K562 (cell line): ENCODE results near the gene RNF224. TPM values are rescaled to one million over a fixed set of nuclear protein-coding genes. Genes with fewer than 3 reads are reported as not detected.

Experiments used
- ATAC-seq: fragments of 200-7000 bp; cut with Tn5 transposase; 3 replicates; pipeline ENCODE4 v1.9.1; 2020; ENCODE audit warnings: moderate library complexity
- BruUV-seq: library from RNA; stranded (reverse); fragments of 400-500 nt; replicated peaks from 2 replicates; lab custom pipeline; 2021; lab: Mats Ljungman, UMichigan
- CTCF ChIA-PET: fragments of 300-600 bp; formaldehyde crosslinking; extraction: SDS; loops from one replicate; lab custom pipeline; 2021; ENCODE audit warnings: low intra/inter-chr PET ratio; lab: Yijun Ruan, JAX
- POLR2A ChIA-PET: fragments of 300-600, 350-650 bp; sonication (Branson Sonifier 250); formaldehyde crosslinking; extraction: SDS; loops from one replicate; lab custom pipeline; 2021; ENCODE audit warnings: antibody characterized with exemption, inconsistent platforms; lab: Yijun Ruan, JAX
- DNase-seq, 4 experiments: peaks; one replicate each; pipeline versions ENCODE4 v3.0.0 to v3.0.0-alpha.2; 2011 to 2018; ENCODE audit warnings: low spot score in 3 of 4, mixed read lengths in 3 of 4; ENCODE audit errors: extremely low read depth in 1 of 4
- FAIRE-seq: peaks from 2 replicates; lab custom pipeline; 2011; peaks lifted over from hg19 to GRCh38; lab: Jason Lieb, UNC
- H2AFZ ChIP-seq: 2 replicates; pipeline ENCODE4 v1.6.0; 2011; ENCODE audit warnings: low read depth, low read length, control low read depth, inconsistent platforms
- H3K27ac ChIP-seq: fragments of 200-600 bp; 3 replicates; pipeline ENCODE4 v1.8.0; 2011; ENCODE audit warnings: low read depth, mild to moderate bottlenecking, control low read depth, inconsistent platforms, low read length, moderate library complexity, mixed read lengths; ENCODE audit errors: extremely low read depth
- H3K27me3 ChIP-seq, 2 experiments: fragments of 300-600 bp in 1 of 2; 2 replicates in 1 of 2; 3 replicates in 1 of 2; pipeline versions ENCODE4 v1.6.0 to v1.8.0; 2011; ENCODE audit warnings: inconsistent platforms in 2 of 2, low read length in 2 of 2, mild to moderate bottlenecking in 1 of 2, mixed read lengths in 1 of 2, moderate library complexity in 1 of 2; ENCODE audit not compliant: control insufficient read depth in 2 of 2, insufficient read depth in 2 of 2
- H3K36me3 ChIP-seq: fragments of 300-600 bp; 3 replicates; pipeline ENCODE4 v1.8.0; 2011; ENCODE audit warnings: mild to moderate bottlenecking, low read length, inconsistent platforms; ENCODE audit not compliant: control insufficient read depth, insufficient read depth
- H3K4me1 ChIP-seq, 2 experiments: fragments of 200-600 bp in 1 of 2; replicated peaks in 1 of 2; 2 replicates in 1 of 2; 3 replicates in 1 of 2; pipeline versions ENCODE4 v1.5.1 to v1.8.0; 2011; ENCODE audit warnings: inconsistent platforms in 2 of 2, low read length in 2 of 2, mild to moderate bottlenecking in 1 of 2, mixed read lengths in 1 of 2, moderate library complexity in 1 of 2; ENCODE audit not compliant: control insufficient read depth in 2 of 2, insufficient read depth in 2 of 2
- H3K4me2 ChIP-seq: 2 replicates; pipeline ENCODE4 v1.6.1; 2011; ENCODE audit warnings: low read length, control low read depth, inconsistent platforms, mixed read lengths; ENCODE audit not compliant: insufficient read depth
- H3K4me3 ChIP-seq: fragments of 200-600 bp; sonication (generic), shearing (Covaris generic); 2 replicates; pipeline ENCODE4 v1.5.1; 2016; ENCODE audit warnings: control low read depth, inconsistent platforms
- H3K79me2 ChIP-seq: fragments of 200-600 bp; 3 replicates; pipeline ENCODE4 v1.8.0; 2011; ENCODE audit warnings: low read length, inconsistent platforms; ENCODE audit not compliant: control insufficient read depth, insufficient read depth
- H3K9ac ChIP-seq, 2 experiments: 2 replicates each; pipeline versions ENCODE4 v1.6.0 to v1.6.1; 2011; ENCODE audit warnings: low read depth in 2 of 2, low read length in 2 of 2, control low read depth in 1 of 2, inconsistent platforms in 1 of 2, mild to moderate bottlenecking in 1 of 2, mixed read lengths in 1 of 2; ENCODE audit not compliant: insufficient read depth in 1 of 2
- H3K9me1 ChIP-seq: one replicate; pipeline ENCODE4 v1.6.0; 2011; ENCODE audit warnings: inconsistent platforms, mild to moderate bottlenecking, low read length, moderate library complexity; ENCODE audit not compliant: control insufficient read depth, insufficient read depth
- H3K9me3 ChIP-seq: replicated peaks from 2 replicates; pipeline ENCODE4 v1.5.1; 2011; ENCODE audit warnings: low read depth, low read length, inconsistent platforms; ENCODE audit not compliant: control insufficient read depth, insufficient read depth
- H4K20me1 ChIP-seq: replicated peaks from 2 replicates; pipeline ENCODE4 v1.6.1; 2011; ENCODE audit warnings: low read length, inconsistent platforms, mixed read lengths; ENCODE audit not compliant: control insufficient read depth, insufficient read depth
- BHLHE40 ChIP-seq: IDR thresholded peaks from 2 replicates; pipeline ENCODE4 v1.6.1; 2011; ENCODE audit warnings: low read length, improper control_type of control experiment
- CBFA2T3 ChIP-seq: fragments of 450-650 bp; IDR thresholded peaks from 2 replicates; pipeline ENCODE4 v1.6.1; 2017
- CREB3L1 ChIP-seq: fragments of 450-650 bp; IDR thresholded peaks from 2 replicates; pipeline ENCODE4 v1.6.1; 2014; ENCODE audit warnings: low read depth, mild to moderate bottlenecking, moderate library complexity, borderline replicate concordance
- E2F6 ChIP-seq, 2 experiments: IDR thresholded peaks; 2 replicates each; pipeline ENCODE4 v1.6.1; 2011; ENCODE audit warnings: borderline replicate concordance in 1 of 2, control low read depth in 1 of 2, low read depth in 1 of 2, low read length in 1 of 2, mild to moderate bottlenecking in 1 of 2, mixed read lengths in 1 of 2, moderate library complexity in 1 of 2; ENCODE audit not compliant: insufficient read depth in 1 of 2, insufficient read length in 1 of 2, poor library complexity in 1 of 2, severe bottlenecking in 1 of 2; ENCODE audit errors: extremely low read depth in 1 of 2
- HES1 ChIP-seq: fragments of 450-650 bp; IDR thresholded peaks from 2 replicates; pipeline ENCODE4 v1.6.1; 2016; ENCODE audit warnings: low read depth, mild to moderate bottlenecking, moderate library complexity
- KLF6 ChIP-seq: fragments of 250-450 bp; sonication (Bioruptor Pico); IDR thresholded peaks from 2 replicates; pipeline ENCODE4 v1.4.0; 2020; ENCODE audit warnings: mild to moderate bottlenecking, moderate library complexity, borderline replicate concordance
- NR0B1 ChIP-seq: fragments of 450-650 bp; IDR thresholded peaks from one replicate; pipeline ENCODE4 v1.6.1; 2018; ENCODE audit warnings: mild to moderate bottlenecking, moderate library complexity; ENCODE audit not compliant: partially characterized antibody
- NR2C1 ChIP-seq, 2 experiments: fragments of 450-650 bp; IDR thresholded peaks; 2 replicates each; pipeline ENCODE4 v1.6.1; 2017; ENCODE audit warnings: mild to moderate bottlenecking in 2 of 2, antibody characterized with exemption in 1 of 2, inconsistent platforms in 1 of 2, missing compliant biosample characterization in 1 of 2, missing genetic modification characterization in 1 of 2
- TRIM24 ChIP-seq, 2 experiments: fragments of 450-650 bp; IDR thresholded peaks; 2 replicates each; pipeline ENCODE4 v1.6.1; 2016
- YY1 ChIP-seq, 3 experiments: IDR thresholded peaks; 2 replicates each; pipeline ENCODE4 v1.6.1; 2011; ENCODE audit warnings: low read length in 2 of 3, mild to moderate bottlenecking in 2 of 3, moderate library complexity in 2 of 3, borderline replicate concordance in 1 of 3, control low read depth in 1 of 3, low read depth in 1 of 3; ENCODE audit not compliant: insufficient read depth in 3 of 3, insufficient replicate concordance in 2 of 3, control insufficient read depth in 1 of 3, insufficient read length in 1 of 3; ENCODE audit errors: extremely low read depth in 1 of 3
- ZBTB9 ChIP-seq: fragments of 450-650 bp; formaldehyde crosslinking; IDR thresholded peaks from 2 replicates; pipeline ENCODE4 v1.4.0; 2020; ENCODE audit warnings: mild to moderate bottlenecking, moderate library complexity
- ZNF76 ChIP-seq: fragments of 250-450 bp; sonication (Bioruptor Pico); IDR thresholded peaks from 2 replicates; pipeline ENCODE4 v1.4.0; 2020; ENCODE audit warnings: mild to moderate bottlenecking, moderate library complexity, borderline replicate concordance
- WGBS: fragments of 100-300 bp; shearing (Covaris generic); methylation state at CpG from one replicate; pipeline ENCODE4 v1.1.6; 2016; ENCODE audit warnings: low coverage, mixed read lengths; ENCODE audit not compliant: insufficient coverage; ENCODE audit errors: missing lambda C conversion rate; 5-methylcytosine and 5-hydroxymethylcytosine counted together
- in situ Hi-C: fragments of 300-500 bp; cut with MboI; formaldehyde crosslinking; loops from 4 replicates; pipeline ENCODE4 v1.15.0; 2018; ENCODE audit warnings: inconsistent platforms, mixed read lengths
- intact Hi-C: fragments of 100-400 bp; cut with micrococcal nuclease; formaldehyde crosslinking; loops from 2 replicates; pipeline ENCODE4 v1.14.2; 2022
- polyA plus RNA-seq, 8 experiments: library from polyadenylated mRNA; depleted of rRNA in 4 of 8; stranded (reverse) in 5 of 8; unstranded in 3 of 8; fragments of >200 nt; fragmentation: Nextera tagmentation in 2 of 8; fragmentation: Illumina TruSeq in 1 of 8; extraction: Ambion mirVana in 2 of 8; extraction: Trizol in 1 of 8; gene quantifications; 2 replicates each; pipeline versions ENCODE4 v1.2.1 to v1.2.3, GENCODE V29; 2011 to 2014; ENCODE audit warnings: inconsistent platforms in 1 of 8, missing spikeins in 1 of 8
- total RNA-seq, 7 experiments: library from RNA; depleted of rRNA in 6 of 7; stranded (reverse); fragments of >200 nt in 6 of 7; fragmentation: Illumina TruSeq in 2 of 7; extraction: Trizol in 2 of 7; gene quantifications; 2 replicates each; pipeline versions ENCODE4 v1.2.1 to v1.2.3, GENCODE V29; 2011 to 2021; ENCODE audit warnings: low replicate concordance in 1 of 7

The RNF224 gene
- total and polyA plus RNA-seq, 9 of the 15 experiments (the other 6 are each of a cell fraction or from before 2014, with no cell fraction given) = not detected

GRCh38 chr9:137240318-137240840 is 13.1 kb downstream of the RNF224 start:
- TSS peak; percentile 70 for BruUV-seq
- peak; percentile 51; the same call in 1 of the 2 replicates for TF ChIP-seq HES1
- TF ChIP-seq ZBTB9 (CRISPR knock-in tag) = peak; percentile 93
- TF ChIP-seq BHLHE40 = peak; percentile 96
- TF ChIP-seq E2F6 (IDR thresholded peaks at IDR 0.05; ENCODE audit: borderline replicate concordance in 1 of 2, extremely low read depth in 1 of 2, insufficient read depth in 1 of 2, insufficient read length in 1 of 2, low read depth in 1 of 2, low read length in 1 of 2, poor library complexity in 1 of 2, severe bottlenecking in 1 of 2) = peak; percentile 89
- peak; percentile 85; the same call in 1 of the 2 replicates for TF ChIP-seq CREB3L1
- peak in 1 of 2 experiments; percentile 52; a peak in 1 of 4 replicates for TF ChIP-seq TRIM24 (IDR thresholded peaks at IDR 0.05)
- TF ChIP-seq KLF6 = 0 out of 2 replicates have a peak, but pooled peaks have one; percentile 48
- no peak for TF ChIP-seq NR2C1 (IDR thresholded peaks at IDR 0.05)
- no peak for TF ChIP-seq NR2C1 (tag; IDR thresholded peaks at IDR 0.05)
- TF ChIP-seq NR0B1 = no peak
- TF ChIP-seq YY1 (IDR thresholded peaks at IDR 0.05; ENCODE audit: borderline replicate concordance in 1 of 3, control insufficient read depth in 1 of 3, extremely low read depth in 1 of 3, insufficient read depth in 3 of 3, insufficient read length in 1 of 3, insufficient replicate concordance in 2 of 3, low read depth in 1 of 3, low read length in 2 of 3) = peak in 2 of 3 experiments; percentile 39 to 52
- TF ChIP-seq CBFA2T3 = peak; percentile 36; the same call in 1 of the 2 replicates
- TF ChIP-seq ZNF76 (CRISPR knock-in tag) = 0 out of 2 replicates have a peak, but pooled peaks have one; percentile 80

More at GRCh38 chr9:137240318-137240840, 13.1 kb downstream of the RNF224 start:
- Histone ChIP-seq H2AFZ (peak overlapping the region; percentile 85), H3K79me2 (peaks cover 57% of the 10 kb centered on the region), H3K4me3 (peak overlapping the region; percentile 70), H3K9ac (peak overlapping the region; percentile 88 to 92), H3K36me3 (peaks cover 30% of the 10 kb centered on the region), H3K9me3 (no peaks in the 10 kb centered on the region), H3K27ac (peak overlapping the region; percentile 98), H3K4me2 (peak overlapping the region; percentile 69), H3K4me1 (peaks cover 35 to 91% of the 10 kb centered on the region in 2 experiments), H3K9me1 (peaks cover 8% of the 10 kb centered on the region), H3K27me3 (no peaks in the 10 kb centered on the region), H4K20me1 (peaks cover 30% of the 10 kb centered on the region)
- intact Hi-C loops (loop anchor here (2.0 to 10.0 kb wide), 3 partner anchors 14 to 456 kb away; partner anchors contain the start of genes NELFB and NRARP), in situ Hi-C loops (loop anchor here (25.0 kb wide), 1 partner anchor 453 kb away; the partner anchor contains the start of genes CCDC183 and TMEM141)
- FAIRE-seq (no peak), DNase-seq (peak; percentile 71 to 87 (median 72)), ATAC-seq (peak; percentile 42)
- ChIA-PET CTCF (no interaction called here), POLR2A (interaction anchor here (0.6 to 6.5 kb wide), 44 partner anchors 8 to 487 kb away, joined by 3 to 221 read pairs (median 4); partner anchors contain the start of genes ANAPC2, DPP7, MAN1B1 and NELFB)
- WGBS = under 1% methylated on average over 41 of the region's 58 CpGs
